ENCODE data around the gene RNF121. TPM values are rescaled to one million over a fixed set of nuclear protein-coding genes. Genes with fewer than 3 reads are reported as not detected.

RNF121 gene
- 52.4 to 62.7 TPM (median 56.8 TPM) in 5 replicates for total RNA-seq (2022; extraction: Qiagen RNA extraction; ENCODE audit: low read depth)

GRCh38 chr11:71928737-71929443 is at the start of gene RNF121:
Gene RNF121, plus strand, starts transcription at chr11:71929046. Its CDS starts 16 bp downstream, at chr11:71929062.

GRCh38 chr11:71927820-71928736 is 768 bp upstream of the RNF121 start, which contains the start of gene XNDC1N:
Gene XNDC1N, minus strand, starts transcription at chr11:71928594. Its CDS starts 5,241 bp downstream, at chr11:71923353.

DNA sequence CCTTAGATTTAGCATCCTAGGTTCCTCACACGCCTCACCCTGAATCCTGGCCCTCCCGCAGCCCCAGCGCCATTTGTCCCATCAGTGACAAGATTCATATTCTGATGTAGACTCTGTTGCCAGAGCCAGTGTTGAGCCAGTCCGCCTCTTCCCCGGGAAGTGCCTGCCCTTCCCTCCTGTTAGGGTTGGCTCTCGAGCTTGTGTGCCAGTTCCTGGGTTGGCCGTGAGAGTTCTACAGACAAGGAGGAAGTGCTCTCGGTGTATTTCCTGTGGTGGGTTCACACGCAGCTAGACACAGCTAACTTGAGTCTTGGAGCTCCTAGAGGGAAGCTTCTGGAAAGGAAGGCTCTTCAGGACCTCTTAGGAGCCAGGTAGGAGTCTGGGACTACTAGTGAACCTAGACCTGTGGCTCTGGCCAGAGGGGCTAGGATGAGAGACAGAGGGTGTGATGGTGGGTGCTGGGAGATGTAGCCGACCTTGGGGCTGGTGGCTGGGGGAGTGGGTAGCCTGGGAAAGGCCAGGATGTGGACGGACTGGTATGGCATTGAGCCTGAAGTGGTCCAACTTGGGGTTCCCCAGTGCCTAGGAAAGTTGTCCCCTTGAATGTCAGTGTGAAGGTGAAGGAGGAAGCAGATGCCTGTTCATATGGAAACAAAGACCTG is 69.9 kb downstream of the RNF121 start, which contains the start of gene IL18BP:
TSS of gene IL18BP (plus strand) at position 261 of the 662 bp plus-strand sequence. CDS start 1,076 bp downstream, outside the sequence.

Other genes with a start within 250 kb of the RNF121 start
- gene DEFB108B, start 95.8 kb upstream of the RNF121 start, total RNA-seq (2022; extraction: Qiagen RNA extraction; ENCODE audit: low read depth) = not detected in 5 replicates
- gene DEFB131B, start 50.6 kb upstream of the RNF121 start, total RNA-seq (2022; extraction: Qiagen RNA extraction; ENCODE audit: low read depth) = not detected in 5 replicates
- 2.8 to 5.9 TPM (median 3.9 TPM) in 5 replicates for gene XNDC1N, start 452 bp upstream of the RNF121 start, total RNA-seq (2022; extraction: Qiagen RNA extraction; ENCODE audit: low read depth)
- 3.6 to 6.0 TPM (median 3.8 TPM) in 5 replicates for gene IL18BP, start 69.9 kb downstream of the RNF121 start, total RNA-seq (2022; extraction: Qiagen RNA extraction; ENCODE audit: low read depth)
- 61.5 to 76.5 TPM (median 69.5 TPM) in 5 replicates for gene NUMA1, start 151.5 kb downstream of the RNF121 start, total RNA-seq (2022; extraction: Qiagen RNA extraction; ENCODE audit: low read depth)
- 5.5 to 10.2 TPM (median 8.7 TPM) in 5 replicates for gene LRRC51, start 151.8 kb downstream of the RNF121 start, total RNA-seq (2022; extraction: Qiagen RNA extraction; ENCODE audit: low read depth)
- 121 to 157 TPM (median 145 TPM) in 5 replicates for gene LAMTOR1, start 174.3 kb downstream of the RNF121 start, total RNA-seq (2022; extraction: Qiagen RNA extraction; ENCODE audit: low read depth)
- not detected in 5 replicates for gene TOMT, start 176.9 kb downstream of the RNF121 start, total RNA-seq (2022; extraction: Qiagen RNA extraction; ENCODE audit: low read depth)
- 73.6 to 91.1 TPM (median 82.7 TPM) in 5 replicates for gene ANAPC15, start 183.6 kb downstream of the RNF121 start, total RNA-seq (2022; extraction: Qiagen RNA extraction; ENCODE audit: low read depth)
- gene FOLR3, start 206.7 kb downstream of the RNF121 start, total RNA-seq (2022; extraction: Qiagen RNA extraction; ENCODE audit: low read depth) = 0.18 to 0.42 TPM in 2 of 5 replicates, not detected in the others

Data from A549 treated with CpdA at 1 μM for 4 hours (cell line).